HL-60 (cell line): ENCODE data around the gene INSL3.

Source experiments
- DNase-seq, 2 experiments: peaks; one replicate each; pipeline ENCODE4 v3.0.0-alpha.2; 2010 to 2020; ENCODE audit warnings: low read depth in 1 of 2, low spot score in 1 of 2
- H3K27ac ChIP-seq: fragments of 250-450 bp; sonication (Bioruptor Pico); replicated peaks from 2 replicates; pipeline ENCODE4 v1.5.1; 2020; ENCODE audit warnings: mild to moderate bottlenecking, moderate library complexity
- H3K27me3 ChIP-seq: fragments of 250-450 bp; sonication (Bioruptor Pico); 2 replicates; pipeline ENCODE4 v1.5.1; 2021; ENCODE audit warnings: mild to moderate bottlenecking, moderate library complexity; ENCODE audit not compliant: insufficient read depth, poor library complexity, severe bottlenecking
- H3K4me3 ChIP-seq: replicated peaks from 2 replicates; pipeline ENCODE4 v1.5.1; 2011; ENCODE audit warnings: mild to moderate bottlenecking, control low read depth, low read length; ENCODE audit not compliant: insufficient read depth
- CTCF ChIP-seq: IDR thresholded peaks from one replicate; pipeline ENCODE4 v1.5.1; 2011; ENCODE audit warnings: low read length, control low read depth, inconsistent platforms; ENCODE audit not compliant: insufficient read depth
- GABPA ChIP-seq: IDR thresholded peaks from 2 replicates; pipeline ENCODE4 v1.6.1; 2012; ENCODE audit warnings: low read depth
- POLR2AphosphoS5 ChIP-seq: IDR thresholded peaks from 2 replicates; pipeline ENCODE4 v1.6.1; 2012; ENCODE audit warnings: low read depth
- REST ChIP-seq: IDR thresholded peaks from 2 replicates; pipeline ENCODE4 v1.6.1; 2012; ENCODE audit warnings: low read depth; ENCODE audit not compliant: insufficient replicate concordance
- SPI1 ChIP-seq: IDR thresholded peaks from 2 replicates; pipeline ENCODE4 v1.6.1; 2012; ENCODE audit warnings: low read depth, mild to moderate bottlenecking, borderline replicate concordance
- long read RNA-seq: library from polyadenylated mRNA; unstranded; transcript quantifications from one replicate; pipeline ENCODE4 v2.0.0, GENCODE V29; 2020

The INSL3 gene
- long read RNA-seq, result 0 reads

- no peak within 1 kb of the TSS for H3K27ac ChIP-seq
- DNase-seq, result no peak
- no peaks in the 10 kb centered on the region for H3K27me3 ChIP-seq
- no peak for TF ChIP-seq POLR2AphosphoS5
- no peak within 1 kb of the TSS for H3K4me3 ChIP-seq
Observed at GRCh38 chr19:17821190-17821589, at the start of gene INSL3. TSS of gene INSL3 (minus strand) at chr19:17821519. CDS start at chr19:17821506, 13 bp downstream.

- DNase-seq, result no peak
- peaks cover 18% of the 10 kb centered on the region for H3K27me3 ChIP-seq
- TF ChIP-seq CTCF (no peak), REST (no peak), GABPA (no peak), SPI1 (no peak), POLR2AphosphoS5 (no peak)
- no peak overlapping the region for H3K4me3 ChIP-seq
- no peak overlapping the region for H3K27ac ChIP-seq
Observed at GRCh38 chr19:17869114-17869608, 47.8 kb upstream of the INSL3 start.

- H3K27ac ChIP-seq, result no peak overlapping the region
- peaks cover 15% of the 10 kb centered on the region for H3K27me3 ChIP-seq
- no peak for DNase-seq
- TF ChIP-seq REST (no peak), SPI1 (no peak), CTCF (no peak), GABPA (no peak), POLR2AphosphoS5 (no peak)
- H3K4me3 ChIP-seq, result no peak overlapping the region
Observed at GRCh38 chr19:17868669-17869068, 47.4 kb upstream of the INSL3 start.

GRCh38 chr19:17866964-17867486 is 45.7 kb upstream of the INSL3 start:
- TF ChIP-seq GABPA (no peak), REST (no peak), SPI1 (no peak), POLR2AphosphoS5 (no peak), CTCF (no peak)
- no peak for DNase-seq
- no peak overlapping the region for H3K4me3 ChIP-seq
- no peak overlapping the region for H3K27ac ChIP-seq
- H3K27me3 ChIP-seq, result peaks cover 5% of the 10 kb centered on the region
